SW480 (cell line): ENCODE measurements around the gene KLHL15.
"Not testable (repeated sequence)": the region's sequence is repeated elsewhere in the genome, so short reads cannot be mapped to it uniquely, and the experiment has no call there.

Experiments
- DNase-seq: peaks from one replicate; pipeline ENCODE4 v3.0.0-alpha.2; 2016; ENCODE audit warnings: low spot score

The KLHL15 gene

GRCh38 chrX:24018809-24019208 lies 8.2 kb downstream of the KLHL15 start:
- DNase-seq = no peak

GRCh38 chrX:24017674-24018073 lies 9.3 kb downstream of the KLHL15 start:
- DNase-seq = no peak

GRCh38 chrX:24014388-24015018 lies 12.5 kb downstream of the KLHL15 start:
- no peak for DNase-seq

- no peak for DNase-seq
These were observed 14.7 kb downstream of the KLHL15 start for GRCh38 chrX:24012266-24012665.

GRCh38 chrX:24005867-24006266 lies 21.1 kb downstream of the KLHL15 start:
- no peak for DNase-seq

- DNase-seq = no peak
These were observed 22.0 kb downstream of the KLHL15 start for GRCh38 chrX:24005028-24005427.

- no peak for DNase-seq
These were observed 24.2 kb downstream of the KLHL15 start for GRCh38 chrX:24002792-24003191.

GRCh38 chrX:24002167-24002566 lies 24.8 kb downstream of the KLHL15 start:
- no peak for DNase-seq

GRCh38 chrX:23999671-24000070 lies 27.3 kb downstream of the KLHL15 start:
- DNase-seq = no peak

GRCh38 chrX:23993012-23993633 lies 33.9 kb downstream of the KLHL15 start:
- DNase-seq = no peak

- DNase-seq = no peak
These were observed 34.6 kb downstream of the KLHL15 start for GRCh38 chrX:23992431-23992830.

- DNase-seq = no peak
These were observed 36.5 kb downstream of the KLHL15 start for GRCh38 chrX:23990455-23990854.

GRCh38 chrX:23989689-23990088 lies 37.3 kb downstream of the KLHL15 start:
- no peak for DNase-seq

- no peak for DNase-seq
These were observed 44.1 kb downstream of the KLHL15 start for GRCh38 chrX:23982891-23983290.

- DNase-seq = no peak
These were observed 45.3 kb downstream of the KLHL15 start for GRCh38 chrX:23981711-23982110.

- no peak for DNase-seq
These were observed 45.8 kb downstream of the KLHL15 start for GRCh38 chrX:23981222-23981621.

GRCh38 chrX:23980011-23980441 lies 47.0 kb downstream of the KLHL15 start:
- DNase-seq = no peak

GRCh38 chrX:23978491-23978890 lies 48.5 kb downstream of the KLHL15 start:
- no peak for DNase-seq

GRCh38 chrX:23965630-23966029 lies 61.4 kb downstream of the KLHL15 start:
- not testable (repeated sequence) for DNase-seq

GRCh38 chrX:23964191-23964590 lies 62.8 kb downstream of the KLHL15 start:
- DNase-seq = no peak

GRCh38 chrX:23959781-23960180 lies 67.2 kb downstream of the KLHL15 start:
- DNase-seq = no peak

- DNase-seq = peak; percentile 25
These were observed 72.6 kb downstream of the KLHL15 start for GRCh38 chrX:23954396-23954795.

- DNase-seq = no peak
These were observed 73.1 kb downstream of the KLHL15 start for GRCh38 chrX:23953908-23954269.
